CD4-positive, alpha-beta T cell treated with Interleukin-6 at 100 ng/mL for 8 hours (primary cell): ENCODE results near the gene MFNG.

Experiments
- DNase-seq: peaks from one replicate; pipeline ENCODE4 v3.0.0-alpha.2; 2020; ENCODE audit warnings: mixed read lengths, low spot score

Gene MFNG

DNA sequence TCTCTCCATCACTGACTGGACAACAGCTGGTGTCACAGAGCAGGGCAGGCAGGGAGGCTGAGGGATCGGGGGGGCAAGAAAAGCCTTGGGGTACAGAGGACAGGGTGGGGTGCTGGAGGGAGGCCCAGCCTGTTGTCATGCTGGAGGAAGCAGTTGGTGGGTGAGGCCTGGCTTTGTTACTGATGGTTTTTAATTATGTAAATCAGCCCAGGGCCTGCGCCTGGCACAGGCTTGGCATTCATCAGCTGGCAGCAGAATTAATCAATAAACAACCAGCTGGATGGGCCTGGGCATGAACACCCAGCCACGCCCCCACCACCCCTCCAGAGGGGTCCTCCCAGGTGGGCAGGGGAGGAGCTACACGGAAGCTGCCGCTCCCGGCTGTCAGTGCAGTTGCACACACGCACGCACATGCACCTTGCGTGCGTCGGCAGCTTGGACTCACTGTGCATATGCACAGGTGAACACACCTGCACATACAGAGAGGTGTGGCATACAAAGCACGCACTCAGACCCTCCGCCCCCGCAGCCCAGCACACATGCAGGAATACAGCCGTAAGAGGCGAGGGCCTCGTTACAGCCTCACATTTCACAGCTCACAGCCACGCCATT is 37.6 kb downstream of the MFNG start:
- DNase-seq = no peak

- DNase-seq = no peak
These were observed 40.7 kb downstream of the MFNG start for GRCh38 chr22:37445501-37445900.

- no peak for DNase-seq
These were observed 42.2 kb downstream of the MFNG start for GRCh38 chr22:37443977-37444376.

DNA sequence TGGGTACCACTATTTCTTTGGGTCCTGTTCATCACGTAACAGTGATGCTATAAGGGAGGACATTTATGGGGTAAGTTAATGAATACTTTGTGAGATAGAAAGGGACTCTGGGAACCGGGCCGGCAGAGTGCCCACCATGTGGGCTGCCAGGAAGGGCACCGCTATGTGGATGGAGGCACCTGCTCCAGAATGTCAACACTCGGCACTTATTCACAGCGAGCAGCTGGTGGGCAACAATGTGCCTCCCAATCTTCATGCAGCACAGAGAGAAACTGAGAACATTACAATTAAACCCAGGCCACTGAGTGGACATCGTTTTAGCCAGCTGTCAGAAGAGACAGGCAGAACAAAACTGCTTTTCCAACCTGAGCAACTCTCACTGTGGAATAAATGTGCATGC is 43.1 kb downstream of the MFNG start:
- no peak for DNase-seq

DNA sequence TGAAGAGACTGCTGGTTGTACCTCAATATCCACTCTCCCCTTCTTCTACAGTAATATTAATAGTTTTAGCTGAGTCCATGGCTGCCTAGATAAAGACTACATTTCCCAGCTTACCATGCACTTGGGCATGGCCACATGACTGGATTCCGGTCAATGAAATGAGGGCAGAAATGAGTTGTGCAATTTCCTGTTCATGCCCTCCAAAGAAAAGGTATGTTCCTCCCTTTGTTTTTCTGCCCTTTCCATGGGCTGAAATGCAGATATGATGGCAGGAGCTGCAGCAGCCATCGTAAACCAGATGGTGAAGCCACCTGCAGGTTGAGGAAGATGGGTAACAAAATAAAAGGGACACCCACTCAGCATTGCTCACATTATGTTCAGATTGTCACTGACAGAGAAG is 43.6 kb downstream of the MFNG start:
- DNase-seq = no peak

- no peak for DNase-seq
These were observed 44.0 kb downstream of the MFNG start for GRCh38 chr22:37442135-37442534.

DNA sequence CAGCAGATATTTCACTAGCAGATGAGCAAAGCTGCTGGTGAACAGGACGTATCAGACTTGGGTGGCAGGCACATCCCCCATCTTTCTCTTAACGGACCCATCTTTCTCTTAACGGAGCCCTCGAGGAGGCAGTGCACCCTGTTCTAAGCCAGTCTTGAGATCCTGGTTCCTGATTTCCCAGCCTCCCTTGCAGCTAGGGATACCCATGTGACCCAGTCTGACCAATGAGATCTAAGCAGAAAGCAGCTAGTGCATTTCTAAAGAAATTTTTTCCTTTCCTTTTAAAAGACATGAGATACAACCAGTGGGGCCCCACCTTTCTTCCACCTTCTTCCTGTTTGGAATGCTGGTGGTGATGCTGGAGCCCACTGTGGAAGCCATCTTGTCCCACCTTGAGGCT is 45.3 kb downstream of the MFNG start:
- no peak for DNase-seq

DNA sequence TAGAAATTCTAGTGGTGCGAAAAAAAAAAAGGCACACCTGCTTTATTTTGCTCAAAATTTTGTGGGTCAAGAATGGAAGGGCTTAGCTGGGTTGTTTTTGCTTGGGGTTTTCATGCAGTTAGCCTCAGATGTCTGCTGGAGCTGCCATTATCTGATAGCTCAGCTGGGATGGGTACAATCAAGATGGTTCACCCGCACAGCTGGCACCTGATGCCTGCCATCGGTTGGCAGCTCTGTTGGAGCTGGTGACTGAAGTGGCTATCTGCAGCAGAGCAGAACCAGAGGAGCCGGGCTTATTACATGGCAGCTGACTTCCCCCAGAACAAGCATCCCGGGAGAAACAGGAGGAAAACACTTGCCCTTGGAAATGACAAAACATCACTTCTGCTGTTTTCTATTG is 46.8 kb downstream of the MFNG start:
- DNase-seq = no peak

DNA sequence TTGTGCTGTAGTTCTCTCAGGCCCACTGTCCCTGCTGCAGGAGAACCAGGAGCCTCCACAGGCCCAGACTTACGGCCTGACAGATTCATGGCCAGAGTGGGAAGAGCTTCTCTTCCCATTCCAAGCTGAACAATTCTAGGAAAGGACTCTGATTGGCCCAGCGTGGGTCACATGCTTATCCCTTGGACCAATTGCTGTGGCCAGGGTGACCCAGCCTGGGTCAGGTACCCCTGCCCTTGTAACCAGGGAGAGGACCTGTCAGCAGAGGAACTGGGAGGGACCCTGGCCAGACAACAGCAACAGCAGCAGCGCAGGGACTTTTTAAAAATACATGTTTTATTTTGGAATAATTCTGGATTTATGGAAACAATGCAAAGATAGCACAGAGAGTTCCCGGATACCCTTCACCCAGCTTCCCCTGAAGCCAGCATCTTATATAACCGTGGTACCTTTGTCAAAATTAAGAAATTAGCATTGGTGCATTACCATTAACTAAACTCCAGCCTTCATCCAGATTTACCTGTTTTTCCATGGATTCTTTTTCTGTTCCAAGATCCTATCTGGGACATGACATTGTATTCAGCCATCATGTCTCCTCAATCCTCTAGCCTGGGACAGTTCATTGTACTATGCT is 50.1 kb downstream of the MFNG start:
- DNase-seq = no peak

DNA sequence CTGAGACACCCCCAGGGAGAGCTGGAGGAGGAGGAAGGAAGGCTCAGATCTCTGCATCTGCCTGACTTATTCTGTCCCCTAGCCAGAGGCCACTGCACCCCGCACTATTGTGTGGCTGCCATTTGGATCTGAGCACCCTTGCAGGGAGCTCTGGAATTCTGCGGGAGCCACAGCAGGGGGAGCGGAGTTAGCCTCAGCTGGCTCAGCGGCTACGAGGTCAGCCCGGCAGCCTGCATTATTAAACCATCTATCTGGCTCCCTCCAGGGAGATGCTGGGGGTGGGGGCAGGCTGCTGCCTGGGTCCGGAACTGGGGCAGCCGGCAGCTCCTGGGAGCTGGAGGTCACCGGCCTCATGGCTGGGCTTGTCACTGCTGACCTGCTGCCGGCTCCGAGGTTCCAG is 52.4 kb downstream of the MFNG start:
- DNase-seq = no peak

GRCh38 chr22:37432708-37433054 is 53.5 kb downstream of the MFNG start:
- DNase-seq = no peak

DNA sequence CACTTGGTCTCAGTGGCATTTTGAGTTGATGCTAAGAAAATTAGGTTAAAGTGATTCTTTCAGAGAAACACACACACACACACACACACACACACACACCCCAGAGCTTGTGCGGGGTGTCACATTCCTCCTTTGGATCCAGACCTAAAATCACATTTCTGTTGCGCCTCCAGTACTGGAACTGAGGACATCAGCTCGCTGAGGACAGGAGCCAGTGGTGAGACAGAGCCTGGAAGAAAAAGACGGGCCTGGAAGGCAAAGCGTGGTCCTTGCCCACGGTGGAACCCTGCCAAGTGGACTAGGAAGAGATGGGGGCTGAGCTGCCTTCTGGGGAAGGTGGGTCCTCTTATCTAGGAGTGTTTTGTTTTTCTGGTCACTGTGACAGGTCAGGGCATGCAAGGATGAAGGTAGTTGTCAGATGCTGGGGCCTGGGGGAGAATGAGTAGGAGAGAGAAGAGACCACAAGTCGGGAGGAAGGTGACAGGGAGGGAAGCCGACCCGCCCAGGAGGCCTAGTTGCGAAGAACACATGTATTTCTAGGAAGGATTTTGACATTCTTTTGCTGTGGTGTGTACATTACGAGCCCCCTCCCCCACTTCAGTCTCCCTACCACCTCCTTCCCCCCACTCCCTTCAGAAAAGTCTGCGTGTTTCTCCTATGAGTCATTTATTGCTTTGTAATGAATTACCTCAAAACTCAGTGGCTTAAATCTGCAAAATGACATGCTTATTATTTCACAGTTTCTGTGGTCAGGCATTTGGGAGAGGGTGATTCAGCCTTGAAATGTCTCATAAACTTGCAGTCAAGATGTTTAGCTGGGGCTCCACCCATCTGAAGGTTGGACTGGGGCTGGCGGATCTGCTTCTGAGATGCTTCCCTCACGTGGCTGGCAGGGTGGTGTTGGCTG is 54.1 kb downstream of the MFNG start:
- no peak for DNase-seq

GRCh38 chr22:37431366-37431765 is 54.8 kb downstream of the MFNG start:
- DNase-seq = no peak

GRCh38 chr22:37430941-37431340 is 55.2 kb downstream of the MFNG start:
- DNase-seq = no peak

DNA sequence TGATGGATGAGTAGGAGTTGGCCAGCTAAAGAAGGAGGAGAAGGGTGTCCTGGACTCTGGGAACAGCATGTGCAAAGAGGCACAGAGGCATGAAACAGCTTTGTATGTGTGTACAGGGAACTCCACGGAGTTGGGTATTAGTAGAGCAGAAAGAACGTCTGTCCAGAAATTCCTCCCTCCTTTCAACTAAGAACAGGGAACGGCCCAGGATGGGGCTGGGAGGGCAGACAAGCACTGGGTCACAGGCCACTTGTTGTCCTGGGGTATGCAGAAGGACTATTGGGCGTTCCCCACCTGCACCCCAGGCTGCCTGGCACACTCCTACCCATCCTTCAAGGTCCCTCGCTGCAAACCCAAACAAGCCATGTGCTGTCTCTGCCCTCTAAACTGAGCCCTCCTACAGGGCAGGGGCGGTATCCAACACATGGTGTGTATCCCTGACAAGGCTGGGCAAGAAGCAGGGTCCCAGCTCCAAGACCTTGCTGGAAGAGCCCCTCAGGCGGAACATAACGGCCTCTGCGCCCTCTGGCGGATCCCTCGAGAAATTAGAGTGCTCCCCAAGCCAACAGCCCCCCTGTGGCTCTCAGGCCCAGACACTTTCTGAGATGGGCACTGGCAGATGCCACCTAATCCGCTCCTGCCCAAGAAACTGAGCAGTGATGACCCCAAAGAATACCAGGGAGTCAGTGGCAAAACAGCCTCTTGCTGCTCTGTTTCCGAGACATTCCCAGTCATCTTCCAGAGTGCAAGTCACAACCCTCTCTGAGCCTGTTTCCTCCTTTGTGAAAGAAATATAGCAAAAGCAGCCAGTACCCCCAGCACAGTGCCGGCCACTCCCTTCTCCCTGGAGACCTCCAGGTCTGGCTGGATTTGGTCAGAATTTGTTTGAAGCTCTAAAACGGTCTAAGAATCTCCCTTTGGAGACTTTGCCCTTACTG is 57.3 kb downstream of the MFNG start:
- DNase-seq = peak; percentile 51

DNA sequence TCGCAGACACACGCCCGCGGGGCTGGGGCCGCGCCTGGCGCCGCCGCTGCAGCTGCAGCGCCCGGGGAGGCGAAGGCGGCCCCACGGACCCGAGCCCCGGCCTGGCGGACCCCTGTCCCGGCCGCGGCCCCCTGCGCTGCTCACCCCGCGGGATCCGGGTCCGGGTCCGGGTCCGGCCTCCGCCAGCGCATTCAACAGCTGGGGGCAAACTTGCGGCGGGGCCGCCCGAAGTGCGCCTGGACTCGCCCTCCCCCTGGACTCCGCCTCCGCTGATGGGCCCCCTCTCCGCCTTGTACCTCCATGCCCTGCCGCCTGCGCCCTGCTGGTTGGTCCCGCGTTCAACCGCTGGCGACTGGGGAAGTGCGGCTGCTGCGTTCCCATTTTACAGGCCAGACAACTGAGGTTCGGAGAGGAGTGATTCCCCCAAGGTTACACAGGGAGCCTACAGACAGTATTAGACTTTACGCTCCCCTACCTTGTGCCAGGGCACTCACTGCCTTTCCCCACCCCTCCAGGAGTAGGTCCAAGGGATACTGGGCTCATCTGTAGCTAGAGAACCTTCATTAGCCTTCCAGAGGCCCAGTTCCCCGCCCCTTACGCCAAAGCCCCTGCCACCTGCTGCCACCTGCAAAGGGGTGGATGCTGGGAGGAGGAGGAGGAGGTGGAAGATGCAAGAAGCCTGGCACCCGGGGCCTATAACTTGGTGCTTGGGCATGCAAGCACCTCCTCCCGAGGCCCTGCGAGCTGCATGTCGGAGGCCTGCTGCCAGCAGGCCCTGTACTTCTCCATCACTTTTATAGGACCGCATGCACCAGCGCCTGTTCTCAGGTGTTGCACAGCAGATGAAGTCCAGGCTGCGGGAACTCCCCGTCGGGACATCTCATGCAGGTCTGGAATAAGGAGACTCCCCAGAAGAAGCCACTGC is 58.2 kb downstream of the MFNG start:
- DNase-seq = no peak

DNA sequence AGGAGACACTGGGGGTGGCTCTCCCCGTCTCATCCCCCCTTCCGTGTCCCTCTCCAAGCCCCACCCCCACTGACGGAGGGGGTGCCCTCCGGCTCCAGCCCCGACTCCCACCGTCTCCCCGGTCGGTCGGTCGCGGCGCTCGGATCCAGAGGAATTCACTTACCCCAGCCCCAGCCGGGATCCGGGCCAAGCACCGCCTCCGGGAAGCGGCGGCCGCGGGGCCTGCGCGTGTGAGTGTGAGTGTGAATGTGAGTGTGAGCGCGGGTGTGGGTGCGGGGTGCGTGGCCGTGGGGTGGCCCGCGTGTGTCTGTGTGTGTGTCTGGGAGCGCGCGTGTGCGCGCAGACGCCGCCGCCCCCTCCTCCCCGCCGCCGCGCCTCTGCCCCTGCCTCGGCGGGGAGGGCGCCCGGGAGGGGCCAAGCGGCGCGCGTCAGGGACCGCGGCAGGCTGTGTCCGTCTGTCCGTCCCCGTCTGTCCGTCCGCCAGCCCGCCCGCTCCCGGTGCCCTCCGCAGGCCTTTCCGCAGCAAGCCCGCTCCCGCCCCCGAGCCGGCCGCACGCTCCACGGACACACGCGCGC is 59.0 kb downstream of the MFNG start, which contains the start of gene ELFN2:
Gene ELFN2, minus strand, starts transcription at position 345 of the 576 bp plus-strand sequence. CDS start 51,945 bp downstream, outside the sequence.
- no peak for DNase-seq

GRCh38 chr22:37426706-37427134 is 59.5 kb downstream of the MFNG start:
- no peak for DNase-seq

DNA sequence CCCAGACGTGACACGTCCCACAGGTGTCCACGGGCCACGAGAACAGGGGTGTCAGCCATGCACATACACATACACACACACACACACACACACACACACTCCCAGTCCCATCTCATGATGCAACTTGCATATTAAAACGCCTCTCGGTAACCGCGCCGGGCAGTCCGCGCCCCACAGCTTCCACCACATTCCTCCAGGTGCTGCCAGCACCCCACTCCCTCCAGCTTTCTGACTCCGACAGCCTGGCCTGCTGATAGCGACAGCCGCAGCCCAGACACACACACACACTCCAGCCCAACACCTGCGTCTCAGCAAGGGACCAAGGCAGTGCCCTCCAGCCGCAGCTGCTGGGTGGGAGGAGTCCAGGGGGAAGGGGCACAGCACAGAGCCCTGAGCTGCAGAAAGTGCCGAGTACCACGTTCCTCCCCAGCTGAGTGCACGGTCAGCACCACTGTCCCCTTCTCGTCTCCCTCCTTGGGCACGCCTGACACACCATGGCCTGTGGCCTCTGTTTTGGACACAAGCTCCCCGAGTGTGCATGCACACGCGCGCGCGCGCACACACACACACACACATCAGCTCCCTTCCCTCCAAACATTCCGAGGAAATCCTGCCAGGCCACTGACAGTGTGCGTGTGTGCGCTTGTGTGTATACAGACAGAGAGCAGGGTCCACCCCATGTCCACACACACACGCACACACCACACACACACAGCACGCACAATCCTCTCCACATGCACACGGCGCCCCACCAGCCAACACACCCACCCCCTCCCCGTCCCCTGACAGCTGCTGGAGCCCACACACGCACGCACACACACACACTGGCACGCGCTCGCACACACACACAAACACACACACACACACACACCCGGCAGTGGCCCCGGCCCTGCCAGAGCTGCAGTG is 60.1 kb downstream of the MFNG start:
- DNase-seq = no peak
